ENCODE results near the gene PANK1. TPM values are rescaled to one million over a fixed set of nuclear protein-coding genes. Genes with fewer than 3 reads are reported as not detected.

PANK1 gene
- total RNA-seq, 4 donors from 2014 or later: 4.6 to 51.6 (median 36.1) TPM

- in situ Hi-C loops (cut with MboI; ENCODE audit: low pct_ligation_motif_present in 1 of 4, low pct_unique_long_range_greater_than_20kb in 1 of 4, low sequenced_read_pairs in 3 of 4): no loop called here
- DNase-seq: no peak
- 88 to 100% methylated on average over 3 of the region's 3 CpGs for WGBS, 2 donors (ENCODE audit: low coverage in 1 of 2)
- Histone ChIP-seq H3K36me3 (no peaks in the 10 kb centered on the region), H3K9me3 (no peaks in the 10 kb centered on the region), H3K27me3 (peaks cover 14% of the 10 kb centered on the region), H3K4me3 (no peak overlapping the region), H3K27ac (no peak overlapping the region), H3K4me1 (no peaks in the 10 kb centered on the region)
- TF ChIP-seq EP300 (IDR thresholded peaks at IDR 0.05; ENCODE audit: low read depth) (no peak), POLR2AphosphoS5 (IDR thresholded peaks at IDR 0.05) (no peak), CTCF (IDR thresholded peaks at IDR 0.05) (no peak), POLR2A (IDR thresholded peaks at IDR 0.05) (no peak)
- intact Hi-C loops (cut with DNase I; ENCODE audit: low total_unique reads): no loop called here
Observed at GRCh38 chr10:89543841-89544240, 101.2 kb downstream of the PANK1 start.

GRCh38 chr10:89540420-89540949 lies 104.6 kb downstream of the PANK1 start:
- Histone ChIP-seq H3K27ac (no peak overlapping the region), H3K4me3 (no peak overlapping the region), H3K27me3 (peaks cover 46% of the 10 kb centered on the region), H3K9me3 (no peaks in the 10 kb centered on the region), H3K36me3 (no peaks in the 10 kb centered on the region), H3K4me1 (peaks cover 0 to 6% (median 2%) of the 10 kb centered on the region in 4 donors)
- no peak for DNase-seq
- intact Hi-C loops (cut with DNase I; ENCODE audit: low total_unique reads): no loop called here
- WGBS, 2 donors (ENCODE audit: low coverage in 1 of 2): 84 to 88% methylated on average over 4 of the region's 4 CpGs
- no peak for TF ChIP-seq CTCF (IDR thresholded peaks at IDR 0.05)
- TF ChIP-seq POLR2A (IDR thresholded peaks at IDR 0.05): no peak
- no peak for TF ChIP-seq EP300 (IDR thresholded peaks at IDR 0.05; ENCODE audit: low read depth)
- TF ChIP-seq POLR2AphosphoS5 (IDR thresholded peaks at IDR 0.05): no peak
- in situ Hi-C loops (cut with MboI; ENCODE audit: low pct_ligation_motif_present in 1 of 4, low pct_unique_long_range_greater_than_20kb in 1 of 4, low sequenced_read_pairs in 3 of 4): no loop called here

GRCh38 chr10:89537364-89537763 lies 107.7 kb downstream of the PANK1 start:
- intact Hi-C loops (cut with DNase I; ENCODE audit: low total_unique reads): no loop called here
- Histone ChIP-seq H3K4me1 (peaks cover 0 to 15% (median 8%) of the 10 kb centered on the region in 4 donors), H3K36me3 (no peaks in the 10 kb centered on the region), H3K4me3 (no peak overlapping the region), H3K9me3 (no peaks in the 10 kb centered on the region), H3K27ac (no peak overlapping the region), H3K27me3 (peaks cover 70% of the 10 kb centered on the region)
- TF ChIP-seq EP300 (IDR thresholded peaks at IDR 0.05; ENCODE audit: low read depth) (no peak), CTCF (IDR thresholded peaks at IDR 0.05) (no peak), POLR2AphosphoS5 (IDR thresholded peaks at IDR 0.05) (no peak), POLR2A (IDR thresholded peaks at IDR 0.05) (no peak)
- in situ Hi-C loops (cut with MboI; ENCODE audit: low pct_ligation_motif_present in 1 of 4, low pct_unique_long_range_greater_than_20kb in 1 of 4, low sequenced_read_pairs in 3 of 4): no loop called here
- DNase-seq: no peak
- WGBS, 2 donors (ENCODE audit: low coverage in 1 of 2): 50 to 60% methylated on average over 1 of the region's 1 CpG

- in situ Hi-C loops (cut with MboI; ENCODE audit: low pct_ligation_motif_present in 1 of 4, low pct_unique_long_range_greater_than_20kb in 1 of 4, low sequenced_read_pairs in 3 of 4): no loop called here
Observed at GRCh38 chr10:89536013-89536354, 109.1 kb downstream of the PANK1 start.

More at GRCh38 chr10:89536013-89536354, 109.1 kb downstream of the PANK1 start:
- Histone ChIP-seq H3K4me3 (peak overlapping the region in 2 of 4 donors; percentile 31 to 40), H3K9me3 (no peaks in the 10 kb centered on the region), H3K27ac (no peak overlapping the region), H3K27me3 (peaks cover 80% of the 10 kb centered on the region), H3K36me3 (no peaks in the 10 kb centered on the region), H3K4me1 (peaks cover 0 to 15% (median 8%) of the 10 kb centered on the region in 4 donors)
- 17 to 70% methylated on average over 2 to 16 of the region's 16 CpGs for WGBS, 2 donors (ENCODE audit: low coverage in 1 of 2)
- TF ChIP-seq POLR2AphosphoS5 (IDR thresholded peaks at IDR 0.05): no peak
- no peak for TF ChIP-seq CTCF (IDR thresholded peaks at IDR 0.05)
- TF ChIP-seq POLR2A (IDR thresholded peaks at IDR 0.05): no peak
- no peak for TF ChIP-seq EP300 (IDR thresholded peaks at IDR 0.05; ENCODE audit: low read depth)
- intact Hi-C loops (cut with DNase I; ENCODE audit: low total_unique reads): no loop called here
- no peak for DNase-seq

Data from transverse colon (tissue), 4 donors.